BE2C (cell line): ENCODE data around the gene FGFRL1.

ENCODE experiments used
- DNase-seq: peaks from one replicate; pipeline ENCODE4 v3.0.0-alpha.2; 2020
- H3K27me3 ChIP-seq: fragments of 250-450 bp; sonication (Bioruptor Pico); 2 replicates; pipeline ENCODE4 v1.5.1; 2020; ENCODE audit warnings: mild to moderate bottlenecking
- H3K36me3 ChIP-seq: fragments of 250-450 bp; sonication (Bioruptor Pico); 2 replicates; pipeline ENCODE4 v1.5.1; 2020; ENCODE audit warnings: mild to moderate bottlenecking
- H3K4me1 ChIP-seq: fragments of 250-450 bp; sonication (Bioruptor Pico); 2 replicates; pipeline ENCODE4 v1.5.1; 2020
- H3K4me3 ChIP-seq: 2 replicates; pipeline ENCODE4 v1.5.1; 2011; ENCODE audit warnings: low read depth, low read length
- H3K9me3 ChIP-seq: fragments of 250-450 bp; sonication (Bioruptor Pico); 2 replicates; pipeline ENCODE4 v1.5.1; 2020
- TF ChIP-seq, protein P1 (sequence below): IDR thresholded peaks from 2 replicates; pipeline ENCODE4 v1.5.1; 2012; ENCODE audit warnings: mild to moderate bottlenecking, low read depth, low read length

The FGFRL1 gene

DNA sequence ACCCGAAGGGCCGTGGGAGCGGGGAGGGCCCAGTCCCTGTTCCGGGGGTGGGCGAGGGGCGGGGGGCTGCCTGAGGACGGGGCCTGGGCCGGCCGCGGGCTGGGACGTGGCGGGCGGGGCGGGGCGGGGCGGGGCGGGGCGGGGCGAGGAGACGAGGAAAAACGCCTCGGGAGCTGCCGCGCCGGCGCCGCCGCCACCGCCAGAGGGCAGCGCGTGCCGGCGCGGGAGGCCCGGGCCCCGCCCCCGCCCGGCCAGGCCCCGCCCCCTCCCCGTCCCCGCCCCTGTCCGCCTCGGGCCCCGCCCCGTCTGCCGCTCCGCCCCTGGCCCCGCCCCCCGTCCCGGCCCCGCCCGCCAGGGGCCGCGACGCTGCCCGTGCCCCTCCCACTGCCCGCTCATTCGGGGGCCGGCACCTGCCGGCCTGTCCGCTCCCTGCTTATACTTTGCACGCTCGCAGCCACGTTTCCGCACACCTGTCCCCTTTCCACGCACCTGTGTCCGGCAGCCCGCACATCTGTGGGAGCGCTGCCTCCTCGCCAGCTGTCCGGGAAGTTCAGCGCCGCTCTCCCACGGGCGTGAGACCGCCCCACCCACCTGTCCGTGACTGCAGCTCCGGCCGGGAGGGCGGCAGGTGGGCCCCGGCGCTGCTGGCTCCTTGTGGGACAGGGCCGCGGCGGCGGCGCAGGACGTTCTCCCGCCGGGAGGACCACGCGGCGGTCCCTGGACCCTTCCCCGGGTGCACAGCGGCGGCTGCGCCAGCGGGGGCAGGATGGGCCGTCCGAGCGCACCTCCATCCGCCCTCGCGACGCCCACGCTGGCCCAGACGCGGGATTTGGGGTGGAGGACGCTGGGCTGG, 1.7 kb upstream of the FGFRL1 start:
- H3K36me3 ChIP-seq: no peaks in the 10 kb centered on the region
- TF ChIP-seq, protein P1, sequence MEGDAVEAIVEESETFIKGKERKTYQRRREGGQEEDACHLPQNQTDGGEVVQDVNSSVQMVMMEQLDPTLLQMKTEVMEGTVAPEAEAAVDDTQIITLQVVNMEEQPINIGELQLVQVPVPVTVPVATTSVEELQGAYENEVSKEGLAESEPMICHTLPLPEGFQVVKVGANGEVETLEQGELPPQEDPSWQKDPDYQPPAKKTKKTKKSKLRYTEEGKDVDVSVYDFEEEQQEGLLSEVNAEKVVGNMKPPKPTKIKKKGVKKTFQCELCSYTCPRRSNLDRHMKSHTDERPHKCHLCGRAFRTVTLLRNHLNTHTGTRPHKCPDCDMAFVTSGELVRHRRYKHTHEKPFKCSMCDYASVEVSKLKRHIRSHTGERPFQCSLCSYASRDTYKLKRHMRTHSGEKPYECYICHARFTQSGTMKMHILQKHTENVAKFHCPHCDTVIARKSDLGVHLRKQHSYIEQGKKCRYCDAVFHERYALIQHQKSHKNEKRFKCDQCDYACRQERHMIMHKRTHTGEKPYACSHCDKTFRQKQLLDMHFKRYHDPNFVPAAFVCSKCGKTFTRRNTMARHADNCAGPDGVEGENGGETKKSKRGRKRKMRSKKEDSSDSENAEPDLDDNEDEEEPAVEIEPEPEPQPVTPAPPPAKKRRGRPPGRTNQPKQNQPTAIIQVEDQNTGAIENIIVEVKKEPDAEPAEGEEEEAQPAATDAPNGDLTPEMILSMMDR: no peak
- H3K9me3 ChIP-seq: no peaks in the 10 kb centered on the region
- H3K4me3 ChIP-seq: peak overlapping the region; percentile 36
- H3K27me3 ChIP-seq: peaks cover 60% of the 10 kb centered on the region
- peak; percentile 72 for DNase-seq
- no peaks in the 10 kb centered on the region; the same call in 1 of the 2 replicates for H3K4me1 ChIP-seq

DNA sequence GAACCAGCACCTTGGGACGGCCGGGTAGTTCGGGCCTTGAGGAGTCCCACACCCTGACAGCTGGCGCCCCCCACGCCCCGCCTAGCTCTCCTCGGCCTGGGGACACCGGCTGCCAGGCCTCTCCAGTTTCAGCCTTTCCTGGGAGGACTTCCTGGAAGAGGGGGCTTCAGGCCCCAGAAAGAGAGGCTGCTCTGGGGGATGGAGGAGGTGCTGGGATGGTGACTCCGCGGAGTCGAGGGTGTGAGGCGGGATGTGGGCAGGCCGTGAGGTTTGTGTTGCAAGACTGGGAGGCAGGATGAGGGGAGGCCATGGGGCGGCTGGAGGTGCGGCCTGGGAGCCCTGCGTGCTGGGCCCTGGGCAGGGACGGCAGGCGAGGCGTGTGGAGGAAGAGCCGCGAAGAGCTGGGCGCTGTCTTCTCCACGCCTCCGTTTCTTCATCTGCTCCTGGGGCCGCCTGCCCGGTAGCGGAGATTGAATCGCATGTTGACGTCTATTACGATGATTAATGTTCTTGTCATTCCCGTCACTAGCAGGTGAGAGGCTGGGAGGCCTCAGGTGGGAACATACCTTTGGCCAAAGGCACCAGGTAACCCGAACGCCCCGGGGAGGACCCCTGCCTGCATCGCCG, 918 bp upstream of the FGFRL1 start:
- H3K4me1 ChIP-seq: no peaks in the 10 kb centered on the region; the same call in 1 of the 2 replicates

DNA sequence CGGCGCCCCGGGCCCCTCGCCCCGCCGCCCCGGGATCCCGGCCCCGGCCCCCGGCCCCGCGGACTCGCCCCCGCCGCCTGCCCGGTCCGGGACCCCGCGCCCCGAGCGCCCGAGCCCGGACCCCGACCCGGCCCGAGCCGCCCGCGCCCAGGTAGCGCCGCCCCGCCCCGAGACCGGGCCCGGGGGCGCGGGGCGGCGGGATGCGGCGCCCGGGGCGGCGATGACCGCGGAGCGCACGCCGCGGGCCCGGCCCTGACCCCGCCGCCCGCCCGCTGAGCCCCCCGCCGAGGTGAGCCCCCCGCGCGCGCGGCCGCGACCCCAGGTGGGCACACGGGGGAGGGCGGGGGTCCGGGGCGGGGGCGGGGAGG, 224 bp downstream of the FGFRL1 start:
- H3K27me3 ChIP-seq: peaks cover 45% of the 10 kb centered on the region

More for the DNA sequence above, 918 bp upstream of the FGFRL1 start:
- Histone ChIP-seq H3K27me3 (peaks cover 53% of the 10 kb centered on the region), H3K36me3 (no peaks in the 10 kb centered on the region), H3K4me3 (no peak overlapping the region), H3K9me3 (no peaks in the 10 kb centered on the region)
- peak; percentile 40 for DNase-seq
- TF ChIP-seq, protein P1: no peak

DNA sequence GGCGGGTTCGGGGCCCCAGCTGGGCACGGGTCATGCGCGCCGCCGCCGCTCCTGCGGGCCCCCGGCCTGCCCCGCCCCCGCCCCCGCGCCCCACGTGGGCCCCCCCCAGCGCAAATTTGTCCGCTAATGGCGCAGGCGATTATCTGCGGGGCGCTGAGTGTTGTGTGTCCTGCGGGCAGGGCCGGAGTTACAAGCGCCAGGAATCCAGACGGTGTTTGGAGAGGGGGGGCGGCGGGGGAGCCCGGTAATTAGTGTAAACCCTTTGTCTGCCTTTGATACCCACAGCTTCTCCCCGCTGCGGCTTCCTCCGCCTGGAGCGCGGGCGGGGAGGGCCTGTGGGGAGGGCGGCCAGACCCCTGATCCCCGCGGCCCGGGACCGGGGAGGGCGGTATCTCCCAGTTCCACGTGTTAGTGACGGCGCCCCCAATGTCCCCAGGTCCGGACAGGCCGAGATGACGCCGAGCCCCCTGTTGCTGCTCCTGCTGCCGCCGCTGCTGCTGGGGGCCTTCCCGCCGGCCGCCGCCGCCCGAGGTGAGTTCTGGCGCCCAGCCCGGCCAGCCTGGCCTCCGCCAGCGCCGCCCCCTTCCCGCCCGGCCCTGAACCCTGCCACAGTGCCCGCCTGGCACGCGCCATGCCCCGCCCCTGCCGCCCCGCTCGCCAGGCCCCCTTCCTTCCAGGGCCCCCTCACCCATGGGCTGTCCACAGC, 761 bp downstream of the FGFRL1 start:
- no peaks in the 10 kb centered on the region for H3K9me3 ChIP-seq
- no peak for DNase-seq
- peaks cover 40% of the 10 kb centered on the region for H3K27me3 ChIP-seq
- no peaks in the 10 kb centered on the region; the same call in 1 of the 2 replicates for H3K4me1 ChIP-seq
- no peaks in the 10 kb centered on the region for H3K36me3 ChIP-seq
- H3K4me3 ChIP-seq: no peak overlapping the region
- TF ChIP-seq, protein P1: no peak

More for the DNA sequence above, 224 bp downstream of the FGFRL1 start:
- Histone ChIP-seq H3K36me3 (no peaks in the 10 kb centered on the region), H3K4me3 (no peak overlapping the region), H3K4me1 (no peaks in the 10 kb centered on the region; the same call in 1 of the 2 replicates), H3K9me3 (no peaks in the 10 kb centered on the region)
- DNase-seq: no peak
- TF ChIP-seq, protein P1: no peak

DNA sequence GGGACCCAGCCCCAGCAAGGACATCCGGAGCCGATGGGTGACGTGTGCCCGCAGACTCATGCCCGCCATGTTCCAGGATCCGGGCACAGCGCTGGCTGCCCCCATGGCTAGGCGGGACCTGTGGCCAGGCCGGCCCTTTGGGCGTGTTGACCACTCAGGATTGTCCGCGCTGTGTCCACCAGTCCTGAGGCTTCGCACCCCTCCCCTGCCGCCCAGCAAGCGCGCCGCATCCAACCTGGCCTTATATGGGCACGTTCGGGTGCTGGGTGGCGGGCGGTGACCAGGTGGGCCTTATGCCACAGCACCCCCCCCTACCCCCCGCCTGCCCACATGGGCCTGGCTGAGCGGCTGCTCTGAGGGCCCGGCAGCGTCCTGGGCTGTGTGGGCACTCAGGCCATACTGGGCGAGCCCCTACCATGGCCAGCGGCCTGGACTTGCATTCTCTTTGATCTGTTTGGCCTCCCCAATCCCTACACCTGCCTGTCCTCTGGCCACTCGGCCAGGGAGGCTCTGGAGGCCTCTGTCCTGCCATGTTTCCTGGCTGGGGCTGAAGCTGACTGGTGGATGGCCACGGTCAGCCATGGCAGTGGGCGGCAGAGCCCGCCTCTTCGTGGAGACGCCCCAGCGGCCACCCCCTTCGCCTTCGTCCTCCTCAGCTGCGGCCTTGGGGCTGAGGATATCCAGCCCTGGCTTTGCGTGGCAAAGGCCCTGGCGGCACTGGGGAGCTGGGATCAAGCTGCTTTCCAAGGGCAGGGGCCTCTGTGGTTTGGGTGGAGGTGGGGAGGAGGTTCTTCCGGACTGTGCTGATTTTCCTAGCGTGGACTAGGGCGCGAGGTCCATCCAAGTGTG, 2.0 kb downstream of the FGFRL1 start:
- no peak for DNase-seq
- Histone ChIP-seq H3K9me3 (no peaks in the 10 kb centered on the region), H3K4me3 (no peak overlapping the region), H3K4me1 (no peaks in the 10 kb centered on the region; the same call in 1 of the 2 replicates), H3K36me3 (no peaks in the 10 kb centered on the region), H3K27me3 (peaks cover 32% of the 10 kb centered on the region)
- TF ChIP-seq, protein P1: no peak
